Head of caudate nucleus (tissue), 42 donors: ENCODE measurements around the gene R3HDM2.

Experiments
- DNase-seq, 42 donors: peaks; one replicate each; pipeline versions ENCODE4 v3.0.0 to v3.0.0-alpha.2; 2020 to 2021; ENCODE audit warnings: mixed read lengths in 7 of 42
- intact Hi-C: fragments of 100-400 bp; cut with DNase I; formaldehyde crosslinking; loops from one replicate; pipeline ENCODE4 v1.15.0; 2022

The R3HDM2 gene

DNA sequence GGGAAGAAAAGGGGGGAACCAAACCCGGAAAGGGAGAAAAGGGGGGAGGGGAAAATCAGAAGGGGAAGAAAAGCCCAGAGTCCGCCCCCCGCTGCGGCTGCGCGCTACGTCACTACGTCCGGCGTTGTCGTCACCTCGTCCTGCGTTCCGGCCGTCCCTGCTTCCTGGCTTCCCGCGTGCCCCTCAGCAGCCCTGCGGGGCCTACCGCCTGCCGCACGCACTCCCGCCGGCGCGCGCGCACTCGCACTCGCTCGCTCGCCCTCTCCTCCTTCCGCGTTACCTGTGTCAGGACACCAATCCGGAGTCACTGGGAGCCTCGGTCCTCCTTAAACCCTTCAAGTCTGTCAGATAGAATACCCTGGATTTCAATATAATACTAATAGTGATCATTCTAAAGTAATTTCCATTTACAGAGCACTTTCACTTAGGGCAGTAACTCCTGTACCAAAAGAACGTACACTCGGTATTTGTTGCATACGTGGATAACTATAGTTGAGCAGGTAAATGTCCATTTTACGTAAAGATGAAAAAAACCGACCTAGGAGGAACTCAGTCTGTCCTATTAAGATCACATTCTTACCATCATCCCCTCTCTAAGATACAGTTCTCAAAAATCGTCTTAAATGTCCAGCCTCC lies at the start of gene R3HDM2:
TSS of gene R3HDM2 (minus strand) at position 113 of the 636 bp plus-strand sequence. CDS start 120,615 bp downstream, outside the sequence.
- peak; percentile 87 to 98 (median 96) for DNase-seq
- intact Hi-C loops = no loop called here

DNA sequence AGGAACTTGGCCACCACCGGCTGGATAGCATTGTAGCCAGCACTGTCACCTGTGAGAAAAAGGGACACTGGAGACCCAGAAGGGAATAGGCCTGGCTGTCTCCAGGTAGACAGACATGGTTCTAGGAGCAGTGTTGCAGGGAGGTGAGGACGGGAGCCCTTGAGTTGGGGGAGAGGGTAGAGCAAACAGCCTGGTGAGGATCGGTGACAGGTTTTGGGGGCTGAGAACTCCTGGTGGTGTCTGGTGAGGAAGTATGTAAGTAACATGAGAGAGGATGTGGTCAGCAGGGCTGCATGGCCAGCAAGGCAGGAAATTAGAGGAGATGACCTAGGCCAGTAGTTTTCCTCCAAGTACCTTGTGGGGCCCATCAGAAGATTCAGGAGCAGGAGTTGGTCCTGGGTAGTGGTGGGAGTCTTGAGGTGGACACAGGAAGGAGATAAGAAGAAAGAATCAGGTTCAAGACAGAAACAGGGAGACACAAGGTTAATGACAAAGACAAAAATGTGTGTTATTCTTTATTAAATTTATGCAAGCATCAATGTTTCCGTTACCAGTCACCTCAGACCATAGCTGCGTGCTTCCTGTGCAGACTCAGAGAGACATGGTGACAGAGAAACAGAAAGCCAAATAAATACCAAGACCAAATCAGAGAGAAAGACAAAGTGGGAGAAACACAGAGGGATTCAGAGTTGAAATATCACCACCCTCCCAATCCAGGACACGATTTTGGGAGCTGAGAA lies 48.7 kb upstream of the R3HDM2 start, which contains the start of gene ARHGAP9:
TSS of gene ARHGAP9 (minus strand) at position 491 of the 740 bp plus-strand sequence. CDS start at position 31, 460 bp downstream.
- intact Hi-C loops = no loop called here
- DNase-seq = peak in 2 of 42 donors; percentile 10 to 24

DNA sequence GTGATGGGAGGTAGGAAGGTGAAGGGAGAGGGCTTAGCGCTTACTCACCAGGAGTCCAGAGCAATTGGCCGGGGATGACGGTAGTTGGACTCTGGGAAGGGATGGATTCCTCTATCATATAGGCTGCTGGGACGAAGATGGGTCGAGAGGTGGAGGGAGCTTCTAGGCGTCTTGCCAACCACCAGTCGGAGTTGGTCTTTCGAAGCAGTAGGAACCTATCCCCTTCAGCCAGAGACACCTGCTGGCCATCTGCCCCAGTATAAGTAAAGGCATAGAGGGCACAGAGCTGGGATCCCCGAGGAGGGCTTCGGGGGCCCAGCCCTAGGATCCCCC lies 48.2 kb upstream of the R3HDM2 start:
- intact Hi-C loops = no loop called here
- no peak for DNase-seq

DNA sequence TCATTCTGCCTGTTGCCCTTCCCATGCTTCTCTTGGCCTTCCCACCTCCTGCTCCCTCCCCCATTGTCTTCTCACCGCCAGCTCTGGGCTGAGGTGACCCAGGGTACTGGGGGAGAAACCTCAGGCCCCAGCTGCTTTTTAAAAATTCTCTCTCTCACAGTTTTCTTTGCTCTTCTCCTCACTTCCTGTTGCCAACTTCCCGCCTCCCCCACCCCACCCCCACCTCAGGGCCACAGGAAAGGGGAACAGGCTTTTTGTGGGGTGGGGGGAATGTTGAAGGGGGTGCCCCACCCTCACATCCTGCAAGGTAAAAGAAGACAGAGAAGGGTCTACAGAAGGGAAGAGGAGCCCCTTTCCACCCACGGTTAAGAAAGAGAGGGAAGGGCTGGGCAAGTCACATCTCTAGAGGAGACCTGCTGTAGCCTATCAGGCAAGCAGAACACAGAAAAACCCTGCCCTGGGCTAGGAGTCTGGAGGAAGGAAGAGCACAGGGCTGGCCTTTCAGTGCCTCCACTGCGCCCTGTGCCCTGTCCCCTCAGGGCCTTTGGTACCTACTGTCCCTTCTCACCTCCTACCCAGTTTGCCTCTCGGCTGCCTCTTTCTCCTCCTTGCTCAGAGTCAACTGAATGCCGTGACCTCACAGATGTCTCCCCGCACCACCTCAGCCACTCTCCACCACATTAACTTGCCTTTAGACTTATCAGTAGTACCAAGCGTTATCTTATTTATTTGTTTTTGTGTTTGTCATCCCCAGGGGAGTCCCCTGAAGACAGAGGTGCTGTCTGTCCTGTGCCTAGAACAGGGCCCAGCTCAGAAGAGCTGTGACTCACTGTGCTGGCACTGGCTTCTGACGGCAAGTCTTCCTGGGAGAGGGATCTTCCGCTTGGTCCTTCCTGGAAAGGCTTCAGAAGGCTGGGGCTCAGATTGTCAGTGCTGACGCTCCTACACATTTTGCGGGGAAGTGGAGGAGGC lies 47.2 kb upstream of the R3HDM2 start:
- no peak for DNase-seq
- intact Hi-C loops = no loop called here

DNA sequence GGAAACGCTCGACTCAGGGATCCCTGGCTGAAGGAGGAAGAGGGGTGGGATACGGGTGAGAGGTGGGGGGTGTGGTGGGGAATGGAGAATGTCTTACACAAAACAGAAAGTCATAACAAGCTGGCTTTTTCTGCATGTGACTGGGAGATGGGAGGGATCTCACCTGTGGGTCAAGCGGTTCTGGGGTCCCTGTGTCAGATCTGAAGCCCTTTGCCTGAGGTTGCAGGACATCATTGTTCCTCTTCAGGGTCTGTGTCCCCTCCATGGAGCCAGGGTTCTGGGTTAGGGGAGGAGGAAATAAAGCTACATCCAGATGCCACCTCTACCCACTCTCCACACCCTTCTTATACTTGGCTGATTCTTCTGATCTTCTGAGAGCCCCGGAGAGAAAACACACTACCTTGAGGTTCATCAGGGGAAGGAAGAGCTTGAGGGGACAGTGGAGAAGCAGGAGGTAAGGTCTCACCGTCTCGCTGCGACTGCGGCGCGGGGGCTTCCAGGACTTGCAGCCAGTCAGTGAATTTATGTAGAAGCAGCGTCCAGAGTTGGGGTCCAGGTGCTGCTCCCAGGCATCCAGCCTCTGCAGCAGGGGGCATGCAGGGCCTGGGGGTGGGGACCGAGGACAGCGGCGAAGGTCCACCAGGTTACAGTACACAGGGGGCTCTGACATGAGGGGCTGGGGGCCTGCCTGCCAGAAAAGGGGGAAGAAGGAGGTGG lies 46.3 kb upstream of the R3HDM2 start:
- DNase-seq = no peak
- intact Hi-C loops = no loop called here

DNA sequence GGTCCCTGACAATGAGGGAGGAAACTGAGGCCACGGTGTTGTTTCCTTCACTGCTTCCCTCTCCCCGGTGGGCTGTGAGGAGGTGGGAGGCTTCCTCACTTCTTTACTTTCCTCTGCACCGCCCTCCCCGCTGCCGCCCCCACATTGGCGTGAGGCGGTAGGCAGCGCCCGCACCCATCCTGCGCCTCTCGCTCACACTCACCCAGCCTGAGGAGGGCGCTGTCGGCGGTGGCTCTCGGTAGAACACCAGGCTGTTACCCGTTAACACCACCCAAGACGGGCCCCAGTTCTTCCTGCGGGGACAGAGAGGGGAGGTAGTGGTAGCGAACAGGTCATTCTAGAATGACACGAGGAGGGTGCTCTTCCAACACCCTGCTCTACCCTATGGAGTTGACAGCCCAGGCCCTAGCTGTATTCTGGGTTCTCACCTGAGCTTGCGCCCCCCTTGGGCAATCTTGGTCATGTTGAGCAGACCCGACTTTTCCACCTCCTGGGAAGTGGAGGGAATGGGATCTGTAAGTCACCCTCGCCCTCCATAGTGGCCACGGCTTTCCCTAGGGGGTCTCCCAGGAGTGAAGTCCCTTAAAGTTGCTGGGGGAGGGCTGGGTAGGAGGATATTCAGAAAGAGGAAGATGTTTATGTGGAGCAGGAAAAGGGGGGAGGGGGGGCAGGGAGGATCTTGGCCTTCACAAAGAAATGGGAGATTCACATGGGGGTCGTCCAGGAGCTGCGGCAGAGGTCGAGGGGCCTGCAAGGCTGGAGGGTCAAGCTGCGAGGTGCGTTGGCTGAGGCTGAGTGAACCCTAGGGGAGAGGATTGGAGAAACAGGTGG lies 45.5 kb upstream of the R3HDM2 start:
- DNase-seq = peak in 1 of 42 donors; percentile 6
- intact Hi-C loops = no loop called here

DNA sequence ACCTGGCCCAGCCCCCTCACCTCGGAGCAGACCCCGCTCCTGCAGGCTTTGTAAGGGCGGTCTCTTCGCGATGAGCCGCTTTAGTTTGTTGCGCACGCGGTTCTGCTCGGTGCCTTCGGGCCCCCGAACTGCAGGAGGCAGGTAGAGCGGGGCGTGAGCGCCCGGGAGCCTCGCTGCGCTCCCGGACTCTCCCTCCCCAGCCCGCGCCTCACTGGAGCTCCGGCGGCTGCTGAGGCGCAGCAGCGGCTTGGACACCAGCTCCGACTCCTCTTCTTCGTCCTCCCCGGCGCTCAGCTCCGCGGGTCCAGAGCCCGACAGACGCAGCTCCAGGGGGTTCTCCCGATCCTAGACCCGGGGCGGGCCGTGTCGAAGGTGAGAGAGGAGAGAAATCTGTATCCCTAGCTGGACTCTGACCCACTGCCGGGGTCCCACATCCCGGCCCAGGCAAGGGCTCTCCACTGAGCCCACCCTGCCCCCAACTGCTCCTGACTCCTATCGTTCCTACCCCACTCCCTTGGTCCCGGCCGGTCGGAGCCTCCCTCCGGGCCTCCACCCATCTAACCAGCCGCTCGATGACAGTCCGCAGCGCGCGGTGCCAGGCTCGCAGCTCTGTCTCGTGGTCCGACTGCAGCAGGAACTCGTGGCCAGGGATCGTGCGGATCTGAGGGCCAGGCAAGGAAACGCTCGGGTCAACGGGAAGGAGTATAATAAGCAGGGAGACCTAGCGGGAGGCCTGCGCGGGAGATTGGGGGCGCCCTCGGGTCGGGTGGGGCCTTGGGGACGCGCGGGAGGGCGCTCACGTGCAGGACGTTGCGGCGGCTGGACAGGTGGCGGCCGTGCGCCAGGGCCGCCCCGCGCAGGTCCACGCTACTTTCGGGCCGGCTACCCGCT lies 44.7 kb upstream of the R3HDM2 start:
- DNase-seq = peak in 1 of 42 donors; percentile 3
- intact Hi-C loops = no loop called here

DNA sequence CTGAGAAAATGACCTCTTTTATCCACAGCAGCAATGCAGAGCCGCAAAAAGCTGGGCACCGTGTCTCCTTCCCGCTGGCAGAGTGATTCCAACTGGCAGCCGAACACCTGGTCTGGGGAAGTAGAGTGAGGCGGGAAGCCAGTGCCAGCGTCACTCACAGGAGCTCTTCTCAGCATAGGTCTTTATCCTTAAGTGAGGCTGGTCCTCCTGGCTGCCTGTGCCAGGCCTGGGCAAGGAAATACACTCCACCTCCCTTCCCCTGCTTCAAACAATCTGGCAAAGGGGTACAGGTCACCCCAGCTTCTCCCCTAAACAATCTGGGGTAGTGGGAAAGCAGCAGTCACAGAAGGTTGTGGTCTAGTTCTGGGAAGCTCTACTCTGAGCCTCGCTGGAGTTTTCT lies 44.0 kb upstream of the R3HDM2 start:
- DNase-seq = no peak
- intact Hi-C loops = no loop called here

DNA sequence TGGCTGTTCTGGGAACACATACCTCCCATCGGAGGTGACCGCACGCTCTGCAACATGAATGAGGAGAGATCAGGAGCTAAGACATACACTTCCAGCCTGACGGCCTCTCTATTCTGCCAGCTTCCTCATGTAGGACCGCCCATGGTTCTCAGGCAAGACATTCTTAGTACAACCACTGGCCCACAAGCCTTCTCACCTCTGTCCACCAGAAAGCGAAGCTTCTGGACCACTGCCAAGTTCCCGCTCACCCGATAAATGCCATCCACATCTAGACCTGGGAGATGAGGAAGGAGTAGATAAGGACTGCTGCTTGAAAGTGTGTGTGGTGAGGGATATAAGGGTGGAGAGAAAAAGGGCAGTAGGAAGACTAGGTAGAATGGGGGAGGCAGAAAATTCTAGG lies 43.6 kb upstream of the R3HDM2 start:
- intact Hi-C loops = no loop called here
- no peak for DNase-seq

DNA sequence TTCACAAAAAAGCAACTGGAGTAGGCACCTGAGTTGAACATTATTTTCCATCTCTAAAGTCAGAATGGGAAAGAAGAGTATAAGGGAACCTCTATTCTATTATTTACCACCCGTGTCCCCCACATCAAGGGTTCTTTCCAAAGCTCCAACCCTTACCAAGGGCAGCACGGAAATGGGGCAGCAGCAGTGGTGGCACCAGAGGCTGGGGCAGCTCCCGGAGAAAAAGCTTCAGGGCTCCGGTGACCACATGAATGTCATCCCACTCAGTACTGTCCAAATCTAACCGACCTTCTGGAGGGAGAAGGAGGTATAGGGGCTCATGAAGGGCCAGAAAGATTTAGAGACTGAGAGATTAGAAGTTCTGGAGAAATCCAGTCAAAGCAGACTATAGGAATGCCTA lies 43.0 kb upstream of the R3HDM2 start:
- no peak for DNase-seq
- intact Hi-C loops = no loop called here

DNA sequence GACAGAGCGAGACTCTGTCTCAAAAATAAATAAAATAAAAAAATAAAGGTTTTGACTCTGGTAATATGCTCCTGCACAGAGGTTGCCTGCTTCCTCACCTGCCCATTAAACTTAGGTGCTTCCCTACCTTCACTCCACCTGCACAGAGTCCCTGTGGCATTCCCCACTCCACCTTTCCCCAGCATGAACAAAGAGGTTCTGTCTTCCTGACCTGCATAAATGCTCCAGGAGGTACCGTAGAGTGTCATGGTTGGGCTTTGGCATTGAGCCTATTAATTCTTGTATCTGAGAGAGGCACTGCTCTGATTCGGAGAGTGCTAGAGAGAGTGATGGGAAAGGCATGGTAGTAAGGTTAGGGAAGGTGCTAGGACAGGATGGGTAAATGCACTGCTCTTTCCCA lies 42.5 kb upstream of the R3HDM2 start:
- DNase-seq = no peak
- intact Hi-C loops = no loop called here

DNA sequence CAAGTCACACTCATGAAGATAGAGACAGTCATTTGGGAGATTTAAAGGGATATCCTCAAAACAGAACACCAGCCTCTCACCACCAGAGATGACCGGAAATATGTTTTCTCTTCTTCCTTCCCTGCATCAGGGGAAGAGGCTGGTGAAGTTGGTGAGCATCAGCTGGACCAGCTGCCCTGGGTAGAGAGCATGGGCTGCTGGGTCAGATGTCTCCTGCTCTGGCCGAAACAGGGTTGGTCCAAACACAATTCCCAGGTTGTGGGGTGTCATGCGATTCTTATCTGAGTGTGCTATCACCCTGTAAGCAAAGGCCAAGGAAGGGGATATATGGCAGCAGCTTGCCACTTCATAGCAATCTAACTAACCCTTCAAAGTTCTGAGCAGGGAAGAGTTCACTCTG lies 41.5 kb upstream of the R3HDM2 start:
- intact Hi-C loops = no loop called here
- DNase-seq = no peak

DNA sequence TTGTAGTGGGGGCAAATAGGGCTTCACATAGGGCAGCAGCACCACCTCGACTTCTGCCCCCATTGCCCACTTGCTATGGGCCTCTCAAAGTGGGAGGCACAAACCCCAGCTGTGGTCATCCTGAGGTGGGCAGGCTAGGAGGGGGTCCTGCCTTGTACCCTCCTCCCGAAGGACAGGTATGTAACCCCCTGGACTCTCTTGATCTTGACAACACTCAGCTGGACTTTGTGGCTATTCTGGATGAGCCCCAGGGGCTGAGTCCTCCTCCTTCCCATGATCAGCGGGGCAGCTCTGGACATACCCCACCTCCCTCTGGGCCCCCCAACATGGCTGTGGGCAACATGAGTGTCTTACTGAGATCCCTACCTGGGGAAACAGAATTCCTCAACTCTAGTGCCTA lies 40.8 kb upstream of the R3HDM2 start:
- intact Hi-C loops = no loop called here
- no peak for DNase-seq

DNA sequence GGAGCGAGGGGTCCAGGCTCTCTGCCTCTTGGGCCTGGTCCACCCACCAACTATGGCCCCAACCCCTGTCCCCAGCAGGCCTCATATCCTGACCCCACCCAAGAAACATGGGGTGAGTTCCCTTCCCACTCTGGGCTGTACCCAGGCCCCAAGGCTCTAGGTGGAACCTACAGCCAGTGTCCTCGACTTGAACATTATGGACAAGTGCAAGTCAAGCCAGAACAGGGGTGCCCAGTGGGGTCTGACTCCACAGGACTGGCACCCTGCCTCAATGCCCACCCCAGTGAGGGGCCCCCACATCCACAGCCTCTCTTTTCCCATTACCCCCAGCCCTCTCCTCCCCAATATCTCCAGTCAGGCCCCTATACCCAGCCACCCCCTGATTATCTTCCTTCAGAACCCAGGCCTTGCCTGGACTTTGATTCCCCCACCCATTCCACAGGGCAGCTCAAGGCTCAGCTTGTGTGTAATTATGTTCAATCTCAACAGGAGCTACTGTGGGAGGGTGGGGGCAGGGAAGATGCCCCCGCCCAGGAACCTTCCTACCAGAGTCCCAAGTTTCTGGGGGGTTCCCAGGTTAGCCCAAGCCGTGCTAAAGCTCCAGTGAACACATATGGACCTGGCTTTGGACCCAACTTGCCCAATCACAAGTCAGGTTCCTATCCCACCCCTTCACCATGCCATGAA lies 40.3 kb upstream of the R3HDM2 start:
- intact Hi-C loops = no loop called here
- no peak for DNase-seq

DNA sequence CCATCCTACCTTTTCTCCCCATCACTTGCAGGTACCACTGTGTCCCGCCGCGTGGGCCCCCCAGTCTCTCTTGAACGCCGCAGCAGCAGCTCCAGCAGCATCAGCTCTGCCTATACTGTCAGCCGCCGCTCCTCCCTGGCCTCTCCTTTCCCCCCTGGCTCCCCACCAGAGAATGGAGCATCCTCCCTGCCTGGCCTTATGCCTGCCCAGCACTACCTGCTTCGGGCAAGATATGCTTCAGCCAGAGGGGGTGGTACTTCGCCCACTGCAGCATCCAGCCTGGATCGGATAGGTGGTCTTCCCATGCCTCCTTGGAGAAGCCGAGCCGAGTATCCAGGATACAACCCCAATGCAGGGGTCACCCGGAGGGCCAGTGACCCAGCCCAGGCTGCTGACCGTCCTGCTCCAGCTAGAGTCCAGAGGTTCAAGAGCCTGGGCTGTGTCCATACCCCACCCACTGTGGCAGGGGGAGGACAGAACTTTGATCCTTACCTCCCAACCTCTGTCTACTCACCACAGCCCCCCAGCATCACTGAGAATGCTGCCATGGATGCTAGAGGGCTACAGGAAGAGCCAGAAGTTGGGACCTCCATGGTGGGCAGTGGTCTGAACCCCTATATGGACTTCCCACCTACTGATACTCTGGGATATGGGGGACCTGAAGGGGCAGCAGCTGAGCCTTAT lies 39.6 kb upstream of the R3HDM2 start:
- DNase-seq = no peak
- intact Hi-C loops = no loop called here
